ENCODE data around the gene KRT15. TPM values are rescaled to one million over a fixed set of nuclear protein-coding genes. Genes with fewer than 3 reads are reported as not detected.

The KRT15 gene
- total and polyA plus RNA-seq, 2 donors (not counting 1 experiment from before 2014, with no cell fraction given), result not detected

DNA sequence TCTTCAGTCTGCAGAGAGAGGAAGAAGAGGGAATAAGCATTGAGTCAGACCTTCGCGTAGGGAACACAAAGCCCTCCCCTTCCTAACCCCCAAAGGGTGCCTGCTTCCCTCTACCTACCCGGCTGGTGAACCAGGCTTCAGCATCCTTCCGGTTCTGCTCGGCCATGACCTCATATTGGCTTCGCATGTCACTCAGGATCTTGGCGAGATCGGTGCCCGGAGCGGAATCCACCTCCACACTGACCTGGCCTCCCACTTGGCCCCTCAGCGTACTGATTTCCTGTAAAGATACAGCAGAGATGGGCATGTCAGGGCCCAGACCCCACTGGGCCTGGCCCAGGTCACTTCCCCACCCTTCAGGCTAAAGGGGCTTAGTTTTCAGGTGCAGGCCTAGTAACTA, 5.6 kb upstream of the KRT15 start:
- CTCF ChIA-PET, result no interaction called here
- Histone ChIP-seq H3K4me2 (replicated peaks; ENCODE audit: low read depth, low read length, poor library complexity, severe bottlenecking) (no peak overlapping the region), H3K4me3 (ENCODE audit: control extremely low read depth in 1 of 5, extremely low read depth in 1 of 5, insufficient read depth in 1 of 5, low read depth in 2 of 5, low read length in 4 of 5) (no peak overlapping the region), H3K79me2 (ENCODE audit: control insufficient read depth, insufficient read depth, low read length) (no peaks in the 10 kb centered on the region), H2AFZ (ENCODE audit: insufficient read depth, low read depth, low read length, poor library complexity, severe bottlenecking) (no peak overlapping the region), H3K36me3 (replicated peaks in 1 of 2; ENCODE audit: control extremely low read depth in 1 of 2, control insufficient read depth in 1 of 2, extremely low read depth in 1 of 2, insufficient read depth in 2 of 2, low read length in 1 of 2) (no peaks in the 10 kb centered on the region), H3K27me3 (replicated peaks in 1 of 4; ENCODE audit: control extremely low read depth in 1 of 4, control insufficient read depth in 3 of 4, insufficient read depth in 4 of 4, low read length in 3 of 4) (peaks cover 0 to 31% (median 7%) of the 10 kb centered on the region in 4 experiments), H3K9me3 (ENCODE audit: control extremely low read depth in 1 of 3, control insufficient read depth in 2 of 3, insufficient read depth in 1 of 3, low read length in 2 of 3) (peaks cover 0 to 7% (median 0%) of the 10 kb centered on the region in 3 donors), H3K4me1 (ENCODE audit: control insufficient read depth in 2 of 2, insufficient read depth in 2 of 2, low read length in 2 of 2) (peaks cover 13 to 16% of the 10 kb centered on the region in 2 donors), H3K9ac (ENCODE audit: low read length) (no peak overlapping the region), H3K27ac (ENCODE audit: low read length in 2 of 2) (no peak overlapping the region), H4K20me1 (ENCODE audit: control insufficient read depth, insufficient read depth, low read length, poor library complexity, severe bottlenecking) (no peaks in the 10 kb centered on the region)
- DNase-seq (no peak), ATAC-seq (ENCODE audit: low read depth) (no peak)
- POLR2A ChIA-PET, result no interaction called here
- 92% methylated on average over 10 of the region's 11 CpGs for WGBS (ENCODE audit: insufficient coverage)
- Mint-ChIP-seq H3K4me3 (no peak overlapping the region), H3K4me1 (peaks cover 8% of the 10 kb centered on the region), H3K27me3 (peaks cover 40% of the 10 kb centered on the region), H3K9me3 (ENCODE audit: insufficient read depth) (no peaks in the 10 kb centered on the region), H3K27ac (no peak overlapping the region)
- intact Hi-C loops (cut with micrococcal nuclease), result no loop called here
- no peak for TF ChIP-seq EZH2 (IDR thresholded peaks at IDR 0.05; ENCODE audit: borderline replicate concordance, insufficient read depth, low read depth, low read length, poor library complexity, severe bottlenecking)
- TF ChIP-seq CTCF (IDR thresholded peaks at IDR 0.05), result no peak

DNA sequence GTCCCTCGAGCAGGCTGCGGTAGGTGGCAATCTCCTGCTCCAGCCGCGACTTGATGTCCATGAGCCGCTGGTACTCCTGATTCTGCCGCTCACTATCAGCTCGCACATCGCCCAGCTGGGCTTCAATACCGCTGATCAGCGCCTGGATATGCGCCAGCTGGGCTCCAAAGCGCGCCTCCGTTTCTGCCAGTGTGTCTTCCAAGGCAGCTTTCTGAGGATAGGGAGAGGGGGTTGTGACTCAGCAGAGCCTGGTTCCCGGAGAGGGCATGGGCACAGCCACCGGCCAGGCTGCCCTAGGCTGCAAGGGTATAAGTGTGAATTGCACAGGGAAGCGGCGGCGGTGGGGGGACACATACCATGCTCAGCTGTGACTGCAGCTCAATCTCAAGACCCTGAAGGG, 5.1 kb upstream of the KRT15 start:
- no peaks in the 10 kb centered on the region for H3K79me2 ChIP-seq (ENCODE audit: control insufficient read depth, insufficient read depth, low read length)
- ChIA-PET CTCF (no interaction called here), POLR2A (no interaction called here)
- WGBS (ENCODE audit: insufficient coverage), result 94% methylated on average over 19 of the region's 19 CpGs
- ATAC-seq (ENCODE audit: low read depth), result no peak
- H3K4me1 Mint-ChIP-seq, result peaks cover 5% of the 10 kb centered on the region
- peaks cover 0 to 26% (median 5%) of the 10 kb centered on the region in 4 experiments for H3K27me3 ChIP-seq (replicated peaks in 1 of 4; ENCODE audit: control extremely low read depth in 1 of 4, control insufficient read depth in 3 of 4, insufficient read depth in 4 of 4, low read length in 3 of 4)
- H3K9ac ChIP-seq (ENCODE audit: low read length), result no peak overlapping the region
- no peak overlapping the region for H3K4me2 ChIP-seq (replicated peaks; ENCODE audit: low read depth, low read length, poor library complexity, severe bottlenecking)
- peaks cover 40% of the 10 kb centered on the region for H3K27me3 Mint-ChIP-seq
- H3K4me3 Mint-ChIP-seq, result no peak overlapping the region
- intact Hi-C loops (cut with micrococcal nuclease), result no loop called here
- DNase-seq, result no peak
- H3K9me3 ChIP-seq (ENCODE audit: control extremely low read depth in 1 of 3, control insufficient read depth in 2 of 3, insufficient read depth in 1 of 3, low read length in 2 of 3), result peaks cover 0 to 7% (median 0%) of the 10 kb centered on the region in 3 donors
- H3K9me3 Mint-ChIP-seq (ENCODE audit: insufficient read depth), result no peaks in the 10 kb centered on the region
- peaks cover 13 to 16% of the 10 kb centered on the region in 2 donors for H3K4me1 ChIP-seq (ENCODE audit: control insufficient read depth in 2 of 2, insufficient read depth in 2 of 2, low read length in 2 of 2)
- no peak overlapping the region for H3K27ac ChIP-seq (ENCODE audit: low read length in 2 of 2)
- H3K4me3 ChIP-seq (ENCODE audit: control extremely low read depth in 1 of 5, extremely low read depth in 1 of 5, insufficient read depth in 1 of 5, low read depth in 2 of 5, low read length in 4 of 5), result no peak overlapping the region
- no peak overlapping the region for H2AFZ ChIP-seq (ENCODE audit: insufficient read depth, low read depth, low read length, poor library complexity, severe bottlenecking)
- no peaks in the 10 kb centered on the region for H3K36me3 ChIP-seq (replicated peaks in 1 of 2; ENCODE audit: control extremely low read depth in 1 of 2, control insufficient read depth in 1 of 2, extremely low read depth in 1 of 2, insufficient read depth in 2 of 2, low read length in 1 of 2)
- no peak overlapping the region for H3K27ac Mint-ChIP-seq
- H4K20me1 ChIP-seq (ENCODE audit: control insufficient read depth, insufficient read depth, low read length, poor library complexity, severe bottlenecking), result no peaks in the 10 kb centered on the region
- TF ChIP-seq EZH2 (IDR thresholded peaks at IDR 0.05; ENCODE audit: borderline replicate concordance, insufficient read depth, low read depth, low read length, poor library complexity, severe bottlenecking) (no peak), CTCF (IDR thresholded peaks at IDR 0.05) (no peak)

Measured in B cell (primary cell).